ENCODE data around the gene PRKACB. TPM values are rescaled to one million over a fixed set of nuclear protein-coding genes. Genes with fewer than 3 reads are reported as not detected.

Gene PRKACB
- polyA plus RNA-seq, 1 donor (not counting 4 experiments of a cell fraction or from before 2014, with no cell fraction given), result 15.3 TPM

GRCh38 chr1:84168783-84169182 lies 24.7 kb downstream of the PRKACB start:
- Histone ChIP-seq H3K4me3 (ENCODE audit: control insufficient read depth in 2 of 3, extremely low read depth in 1 of 3, insufficient read depth in 2 of 3, low read depth in 1 of 3, low read length in 3 of 3) (no peak overlapping the region), H3K9me1 (ENCODE audit: control insufficient read depth, extremely low read depth, insufficient read depth, low read length) (no peaks in the 10 kb centered on the region), H4K20me1 (ENCODE audit: control insufficient read depth, extremely low read depth, insufficient read depth, low read length) (no peaks in the 10 kb centered on the region), H3K27me3 (ENCODE audit: control insufficient read depth, extremely low read depth, insufficient read depth, low read length) (no peaks in the 10 kb centered on the region), H3K4me1 (ENCODE audit: control insufficient read depth, extremely low read depth, insufficient read depth, low read length) (peaks cover 1% of the 10 kb centered on the region), H2AFZ (ENCODE audit: control insufficient read depth, low read length) (no peak overlapping the region), H3K36me3 (ENCODE audit: control insufficient read depth in 2 of 2, extremely low read depth in 1 of 2, insufficient read depth in 2 of 2, low read length in 2 of 2) (no peaks in the 10 kb centered on the region), H3K4me2 (ENCODE audit: control insufficient read depth, extremely low read depth, insufficient read depth, low read depth, low read length) (no peak overlapping the region), H3K27ac (ENCODE audit: control insufficient read depth, insufficient read depth, low read length) (no peak overlapping the region), H3K9me3 (ENCODE audit: control insufficient read depth, low read depth, low read length) (no peaks in the 10 kb centered on the region), H3K79me2 (ENCODE audit: control insufficient read depth, insufficient read depth, low read length) (no peaks in the 10 kb centered on the region), H3K9ac (ENCODE audit: control insufficient read depth, extremely low read depth, insufficient read depth, low read length) (no peak overlapping the region)
- FAIRE-seq (no peak), DNase-seq (ENCODE audit: low read depth, low spot score) (no peak)
- dilution Hi-C loops (cut with MboI; ENCODE audit: extremely low pct_ligation_motif_present, low sequenced_read_pairs), result no loop called here
- TF ChIP-seq EZH2 (IDR thresholded peaks at IDR 0.05; ENCODE audit: low read length) (no peak), CTCF (optimal IDR thresholded peaks at IDR 0.05 in 1 of 3, IDR thresholded peaks at IDR 0.05 in 1 of 3, conservative IDR thresholded peaks at IDR 0.05 in 1 of 3; ENCODE audit: extremely low read depth in 1 of 3, insufficient read depth in 2 of 3, low read length in 3 of 3) (no peak)

DNA sequence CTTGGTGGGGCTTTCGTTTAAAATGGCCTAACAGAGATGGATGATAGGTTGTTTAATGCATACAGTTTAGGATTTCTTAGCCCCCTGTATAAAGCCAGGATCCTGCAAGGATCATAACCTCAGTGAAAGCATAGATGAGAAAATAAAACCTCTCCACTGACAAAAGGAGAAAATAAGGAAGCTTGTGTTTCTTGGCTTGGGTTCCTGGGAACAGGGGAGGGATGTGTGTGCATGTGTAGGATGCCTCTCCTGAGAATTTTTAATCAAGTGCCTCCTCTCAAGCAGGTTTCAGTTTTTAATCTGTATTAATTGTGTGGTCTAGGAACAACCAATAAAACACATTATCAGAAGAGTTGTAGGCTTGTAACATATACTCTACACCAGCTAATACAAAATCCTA lies 26.1 kb downstream of the PRKACB start:
- H4K20me1 ChIP-seq (ENCODE audit: control insufficient read depth, extremely low read depth, insufficient read depth, low read length), result no peaks in the 10 kb centered on the region
- H3K9me1 ChIP-seq (ENCODE audit: control insufficient read depth, extremely low read depth, insufficient read depth, low read length), result no peaks in the 10 kb centered on the region
- no peak overlapping the region for H3K4me2 ChIP-seq (ENCODE audit: control insufficient read depth, extremely low read depth, insufficient read depth, low read depth, low read length)
- no peak overlapping the region for H2AFZ ChIP-seq (ENCODE audit: control insufficient read depth, low read length)
- dilution Hi-C loops (cut with MboI; ENCODE audit: extremely low pct_ligation_motif_present, low sequenced_read_pairs), result no loop called here
- no peak for FAIRE-seq
- no peaks in the 10 kb centered on the region for H3K27me3 ChIP-seq (ENCODE audit: control insufficient read depth, extremely low read depth, insufficient read depth, low read length)
- H3K9me3 ChIP-seq (ENCODE audit: control insufficient read depth, low read depth, low read length), result no peaks in the 10 kb centered on the region
- DNase-seq (ENCODE audit: low read depth, low spot score), result no peak
- no peak overlapping the region for H3K4me3 ChIP-seq (ENCODE audit: control insufficient read depth in 2 of 3, extremely low read depth in 1 of 3, insufficient read depth in 2 of 3, low read depth in 1 of 3, low read length in 3 of 3)
- TF ChIP-seq EZH2 (IDR thresholded peaks at IDR 0.05; ENCODE audit: low read length) (no peak), CTCF (optimal IDR thresholded peaks at IDR 0.05 in 1 of 3, IDR thresholded peaks at IDR 0.05 in 1 of 3, conservative IDR thresholded peaks at IDR 0.05 in 1 of 3; ENCODE audit: extremely low read depth in 1 of 3, insufficient read depth in 2 of 3, low read length in 3 of 3) (no peak)
- H3K4me1 ChIP-seq (ENCODE audit: control insufficient read depth, extremely low read depth, insufficient read depth, low read length), result peaks cover 10% of the 10 kb centered on the region
- H3K27ac ChIP-seq (ENCODE audit: control insufficient read depth, insufficient read depth, low read length), result no peak overlapping the region
- H3K9ac ChIP-seq (ENCODE audit: control insufficient read depth, extremely low read depth, insufficient read depth, low read length), result no peak overlapping the region
- H3K79me2 ChIP-seq (ENCODE audit: control insufficient read depth, insufficient read depth, low read length), result no peaks in the 10 kb centered on the region
- H3K36me3 ChIP-seq (ENCODE audit: control insufficient read depth in 2 of 2, extremely low read depth in 1 of 2, insufficient read depth in 2 of 2, low read length in 2 of 2), result no peaks in the 10 kb centered on the region
